Measurements from ENCODE around the gene MFSD11. TPM values are rescaled to one million over a fixed set of nuclear protein-coding genes. Genes with fewer than 3 reads are reported as not detected.

Gene MFSD11
- total and polyA plus RNA-seq, 2 donors (not counting 3 experiments of a cell fraction or from before 2014, with no cell fraction given), result 23.5 to 35.2 TPM

DNA sequence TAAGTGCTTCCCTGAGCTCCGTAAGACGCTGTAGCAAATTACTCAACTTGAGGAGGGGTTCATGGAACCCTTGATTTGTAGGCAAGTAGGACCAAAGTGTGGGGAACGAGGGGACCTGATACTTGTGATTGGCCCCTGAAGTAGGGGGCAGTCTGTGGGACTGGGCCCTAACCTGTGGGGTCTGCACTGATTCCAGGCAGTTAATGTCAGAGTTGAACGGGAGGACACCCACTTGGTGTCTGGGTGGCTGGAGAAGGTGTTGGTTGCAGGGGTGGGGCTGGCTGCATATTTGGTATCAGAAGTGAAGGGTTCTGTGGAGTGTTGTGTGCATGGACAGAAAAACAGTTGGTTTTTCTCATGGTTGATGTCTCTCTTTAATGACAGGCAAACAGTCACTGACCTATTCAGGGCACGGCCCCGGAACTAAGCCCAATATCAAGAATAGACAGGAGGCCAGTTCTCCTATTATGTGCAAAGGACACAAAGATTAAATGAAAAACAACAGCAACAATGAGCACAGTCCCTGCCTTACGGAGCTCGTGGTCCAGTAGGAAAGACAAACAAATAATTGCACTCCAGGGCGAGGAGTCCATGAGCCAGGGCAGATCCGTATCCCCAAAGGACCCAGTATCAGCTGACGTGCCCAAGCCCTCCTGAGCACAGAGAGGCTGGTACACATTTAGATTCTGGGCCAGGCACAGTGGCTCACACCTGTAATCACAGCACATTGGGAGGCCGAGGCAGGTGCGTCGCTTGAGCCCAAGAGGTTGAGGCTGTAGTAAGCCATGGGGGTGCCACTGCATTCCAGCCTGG lies 46.3 kb upstream of the MFSD11 start:
- Histone ChIP-seq H3K4me1 (ENCODE audit: control insufficient read depth, extremely low read depth, insufficient read depth, low read length) (peaks cover 26% of the 10 kb centered on the region), H4K20me1 (replicated peaks; ENCODE audit: control insufficient read depth, extremely low read depth, insufficient read depth, low read length) (no peaks in the 10 kb centered on the region), H3K27ac (ENCODE audit: insufficient read depth, low read depth, low read length) (no peak overlapping the region), H3K36me3 (ENCODE audit: control insufficient read depth in 2 of 2, extremely low read depth in 1 of 2, insufficient read depth in 2 of 2, low read length in 2 of 2) (no peaks in the 10 kb centered on the region), H3K27me3 (ENCODE audit: control insufficient read depth in 2 of 2, insufficient read depth in 2 of 2, low read length in 2 of 2) (no peaks in the 10 kb centered on the region), H3K9me3 (replicated peaks; ENCODE audit: control insufficient read depth, insufficient read depth, low read length) (no peaks in the 10 kb centered on the region), H3K9me1 (replicated peaks; ENCODE audit: control insufficient read depth, extremely low read depth, insufficient read depth, low read length) (no peaks in the 10 kb centered on the region), H3K79me2 (ENCODE audit: control insufficient read depth, insufficient read depth, low read length) (peaks cover 24% of the 10 kb centered on the region), H3K4me3 (replicated peaks in 1 of 3; ENCODE audit: insufficient read depth in 1 of 3, low read depth in 1 of 3, low read length in 3 of 3) (no peak overlapping the region), H2AFZ (ENCODE audit: low read depth, low read length) (no peak overlapping the region), H3K4me2 (ENCODE audit: insufficient read depth, low read length) (no peak overlapping the region), H3K9ac (replicated peaks; ENCODE audit: extremely low read depth, insufficient read depth, low read length) (no peak overlapping the region)
- no TSS peak for BruUV-seq (replicated peaks)
- no peak for DNase-seq (ENCODE audit: low read depth, low spot score)
- ChIA-PET CTCF (interaction anchor here (1.2 to 3.3 kb wide), 2 partner anchors 10 to 22 kb away, joined by 3 to 19 read pairs; no protein-coding TSS in a partner anchor), POLR2A (no interaction called here)
- dilution Hi-C loops (cut with MboI; ENCODE audit: extremely low pct_ligation_motif_present, low sequenced_read_pairs) (no loop called here), intact Hi-C loops (cut with micrococcal nuclease) (no loop called here)
- no peak for FAIRE-seq
- TF ChIP-seq, protein P1, sequence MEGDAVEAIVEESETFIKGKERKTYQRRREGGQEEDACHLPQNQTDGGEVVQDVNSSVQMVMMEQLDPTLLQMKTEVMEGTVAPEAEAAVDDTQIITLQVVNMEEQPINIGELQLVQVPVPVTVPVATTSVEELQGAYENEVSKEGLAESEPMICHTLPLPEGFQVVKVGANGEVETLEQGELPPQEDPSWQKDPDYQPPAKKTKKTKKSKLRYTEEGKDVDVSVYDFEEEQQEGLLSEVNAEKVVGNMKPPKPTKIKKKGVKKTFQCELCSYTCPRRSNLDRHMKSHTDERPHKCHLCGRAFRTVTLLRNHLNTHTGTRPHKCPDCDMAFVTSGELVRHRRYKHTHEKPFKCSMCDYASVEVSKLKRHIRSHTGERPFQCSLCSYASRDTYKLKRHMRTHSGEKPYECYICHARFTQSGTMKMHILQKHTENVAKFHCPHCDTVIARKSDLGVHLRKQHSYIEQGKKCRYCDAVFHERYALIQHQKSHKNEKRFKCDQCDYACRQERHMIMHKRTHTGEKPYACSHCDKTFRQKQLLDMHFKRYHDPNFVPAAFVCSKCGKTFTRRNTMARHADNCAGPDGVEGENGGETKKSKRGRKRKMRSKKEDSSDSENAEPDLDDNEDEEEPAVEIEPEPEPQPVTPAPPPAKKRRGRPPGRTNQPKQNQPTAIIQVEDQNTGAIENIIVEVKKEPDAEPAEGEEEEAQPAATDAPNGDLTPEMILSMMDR (IDR thresholded peaks at IDR 0.05; ENCODE audit: extremely low read depth in 1 of 2, insufficient read depth in 1 of 2, low read depth in 1 of 2, low read length in 2 of 2), result no peak
- TF ChIP-seq GATA2 (IDR thresholded peaks at IDR 0.05; ENCODE audit: insufficient read depth, insufficient read length, low read depth, low read length) (no peak), POLR2A (IDR thresholded peaks at IDR 0.05; ENCODE audit: low read depth, low read length) (no peak), EZH2 (IDR thresholded peaks at IDR 0.05; ENCODE audit: borderline replicate concordance, low read depth, low read length, severe bottlenecking) (no peak), FOS (IDR thresholded peaks at IDR 0.05; ENCODE audit: borderline replicate concordance, insufficient read depth, low read length) (no peak), MYC (IDR thresholded peaks at IDR 0.05; ENCODE audit: low read depth, low read length) (no peak), POLR2AphosphoS5 (IDR thresholded peaks at IDR 0.05; ENCODE audit: insufficient read depth, low read depth, low read length) (no peak), JUN (IDR thresholded peaks at IDR 0.05; ENCODE audit: borderline replicate concordance, insufficient read depth, insufficient read length, low read depth) (no peak)
- TF ChIP-seq, protein P2, sequence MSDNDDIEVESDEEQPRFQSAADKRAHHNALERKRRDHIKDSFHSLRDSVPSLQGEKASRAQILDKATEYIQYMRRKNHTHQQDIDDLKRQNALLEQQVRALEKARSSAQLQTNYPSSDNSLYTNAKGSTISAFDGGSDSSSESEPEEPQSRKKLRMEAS (IDR thresholded peaks at IDR 0.05; ENCODE audit: insufficient read depth, insufficient read length), result no peak
